ENCODE data around the gene ZNF518A.

The ZNF518A gene

DNA sequence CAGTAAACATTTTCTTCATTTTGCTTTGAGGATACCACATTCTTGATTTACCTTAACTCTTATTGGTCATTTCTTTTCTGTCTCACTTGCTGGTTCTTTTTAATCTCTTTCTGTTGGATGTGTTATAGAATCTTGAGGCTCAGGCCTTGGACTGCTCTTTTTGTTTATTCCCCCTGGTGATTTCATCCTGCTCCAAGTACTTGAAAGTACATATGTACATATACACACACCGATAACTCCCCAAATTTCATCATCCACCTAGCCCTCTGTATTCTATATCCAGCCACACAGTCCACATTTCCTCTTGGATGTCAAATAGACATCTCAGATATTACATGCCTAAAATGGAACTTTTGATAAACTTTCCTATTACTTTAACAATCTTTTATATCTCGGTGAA is 7.5 kb downstream of the ZNF518A start:
- H3K27ac ChIP-seq = no peak overlapping the region
- TF ChIP-seq, protein P1, sequence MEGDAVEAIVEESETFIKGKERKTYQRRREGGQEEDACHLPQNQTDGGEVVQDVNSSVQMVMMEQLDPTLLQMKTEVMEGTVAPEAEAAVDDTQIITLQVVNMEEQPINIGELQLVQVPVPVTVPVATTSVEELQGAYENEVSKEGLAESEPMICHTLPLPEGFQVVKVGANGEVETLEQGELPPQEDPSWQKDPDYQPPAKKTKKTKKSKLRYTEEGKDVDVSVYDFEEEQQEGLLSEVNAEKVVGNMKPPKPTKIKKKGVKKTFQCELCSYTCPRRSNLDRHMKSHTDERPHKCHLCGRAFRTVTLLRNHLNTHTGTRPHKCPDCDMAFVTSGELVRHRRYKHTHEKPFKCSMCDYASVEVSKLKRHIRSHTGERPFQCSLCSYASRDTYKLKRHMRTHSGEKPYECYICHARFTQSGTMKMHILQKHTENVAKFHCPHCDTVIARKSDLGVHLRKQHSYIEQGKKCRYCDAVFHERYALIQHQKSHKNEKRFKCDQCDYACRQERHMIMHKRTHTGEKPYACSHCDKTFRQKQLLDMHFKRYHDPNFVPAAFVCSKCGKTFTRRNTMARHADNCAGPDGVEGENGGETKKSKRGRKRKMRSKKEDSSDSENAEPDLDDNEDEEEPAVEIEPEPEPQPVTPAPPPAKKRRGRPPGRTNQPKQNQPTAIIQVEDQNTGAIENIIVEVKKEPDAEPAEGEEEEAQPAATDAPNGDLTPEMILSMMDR (conservative IDR thresholded peaks at IDR 0.05) = no peak
- TF ChIP-seq ZFX (IDR thresholded peaks at IDR 0.05) = no peak

DNA sequence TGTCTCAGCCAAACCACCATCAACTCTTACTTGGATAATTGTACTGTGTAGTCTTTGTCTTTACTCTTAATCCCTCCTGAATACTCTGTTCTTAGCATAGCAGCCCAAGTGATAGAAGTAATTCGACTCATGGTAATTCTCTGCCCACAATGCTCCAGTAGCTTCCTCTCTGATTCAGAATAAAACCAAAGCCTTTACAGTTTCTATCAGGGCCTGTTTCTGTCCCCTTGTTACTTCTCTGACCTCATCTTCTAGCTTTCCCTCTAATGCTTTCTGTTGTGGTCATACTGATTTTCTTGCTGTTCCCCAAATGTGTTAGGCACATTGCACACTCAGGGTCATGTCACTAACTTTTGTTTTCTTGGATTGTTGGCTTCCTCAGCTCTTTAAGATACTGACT is 8.0 kb downstream of the ZNF518A start:
- H3K27ac ChIP-seq = no peak overlapping the region
- no peak for TF ChIP-seq ZFX (IDR thresholded peaks at IDR 0.05)
- TF ChIP-seq, protein P1 (conservative IDR thresholded peaks at IDR 0.05) = no peak

DNA sequence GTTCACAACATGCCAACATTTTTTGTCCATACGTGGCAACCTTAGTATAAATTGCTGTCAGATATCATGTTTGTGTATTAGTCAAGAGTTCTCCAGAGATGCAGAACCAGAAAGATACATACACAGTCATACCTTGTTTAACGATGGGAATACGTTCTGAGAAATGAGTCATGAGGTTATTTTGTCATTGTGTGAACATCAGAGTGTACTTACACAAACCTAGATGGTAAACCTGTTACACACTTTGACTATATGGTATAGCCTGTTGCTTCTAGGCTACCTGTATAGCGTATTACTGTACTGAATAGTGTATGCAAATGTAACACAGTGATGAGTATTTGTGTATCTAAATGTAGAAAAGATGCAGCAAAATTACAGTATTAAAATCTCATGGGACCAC is 22.3 kb downstream of the ZNF518A start:
- H3K27ac ChIP-seq = no peak overlapping the region
- TF ChIP-seq, protein P1 (conservative IDR thresholded peaks at IDR 0.05) = no peak
- TF ChIP-seq ZFX (IDR thresholded peaks at IDR 0.05) = no peak

GRCh38 chr10:96153070-96153469 is 23.0 kb downstream of the ZNF518A start:
- TF ChIP-seq, protein P1 (conservative IDR thresholded peaks at IDR 0.05) = no peak
- TF ChIP-seq ZFX (IDR thresholded peaks at IDR 0.05) = no peak
- no peak overlapping the region for H3K27ac ChIP-seq

GRCh38 chr10:96165726-96166125 is 35.6 kb downstream of the ZNF518A start:
- no peak for TF ChIP-seq ZFX (IDR thresholded peaks at IDR 0.05)
- TF ChIP-seq, protein P1 (conservative IDR thresholded peaks at IDR 0.05) = no peak
- no peak overlapping the region for H3K27ac ChIP-seq

DNA sequence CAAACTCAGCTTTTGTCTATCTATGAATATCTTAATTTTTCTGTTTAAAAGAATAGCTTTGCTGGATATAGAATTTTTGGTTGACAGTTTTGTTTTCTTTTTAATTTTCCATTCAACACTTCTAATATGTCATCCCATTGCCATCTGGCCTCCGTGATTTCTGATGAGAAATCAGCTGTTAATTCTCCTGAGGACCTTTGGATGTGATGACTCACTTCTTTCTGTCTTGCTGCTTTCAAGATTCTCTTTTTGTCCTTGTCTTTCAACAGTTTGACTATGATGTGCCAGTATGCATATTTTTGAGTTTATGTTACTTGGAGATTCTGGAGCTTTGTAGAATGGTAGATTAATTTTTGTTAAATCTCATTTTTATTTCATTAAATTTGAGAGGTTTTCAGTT is 38.4 kb downstream of the ZNF518A start:
- no peak overlapping the region for H3K27ac ChIP-seq
- TF ChIP-seq ZFX (IDR thresholded peaks at IDR 0.05) = no peak

DNA sequence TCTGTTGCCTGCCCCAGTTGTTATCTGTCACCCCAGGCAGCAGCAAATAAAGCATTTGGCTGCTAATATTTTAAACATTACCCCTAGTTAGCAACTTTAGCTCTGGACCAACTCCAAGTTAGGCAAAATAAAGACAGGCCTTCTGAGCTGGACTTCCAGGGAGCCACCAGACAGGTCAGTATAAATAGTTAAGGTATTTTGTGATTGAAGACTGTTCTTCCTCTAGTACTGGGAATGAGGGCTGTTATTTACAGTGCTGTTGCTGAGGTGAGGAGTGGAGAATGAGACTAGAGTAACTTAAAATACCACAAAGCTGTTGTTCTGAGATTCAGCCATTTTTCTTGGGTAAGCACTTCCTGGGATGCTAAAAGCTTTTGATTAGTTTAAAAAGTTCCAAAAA is 40.1 kb downstream of the ZNF518A start:
- TF ChIP-seq ZFX (IDR thresholded peaks at IDR 0.05) = no peak
- TF ChIP-seq, protein P1 (conservative IDR thresholded peaks at IDR 0.05) = no peak
- H3K27ac ChIP-seq = no peak overlapping the region

GRCh38 chr10:96172666-96173065 is 42.6 kb downstream of the ZNF518A start:
- no peak overlapping the region for H3K27ac ChIP-seq

More at GRCh38 chr10:96172666-96173065, 42.6 kb downstream of the ZNF518A start:
- TF ChIP-seq, protein P1 (conservative IDR thresholded peaks at IDR 0.05) = no peak
- TF ChIP-seq ZFX (IDR thresholded peaks at IDR 0.05) = no peak

Measured in C4-2B (cell line).